K562 (cell line): ENCODE measurements around the gene ASB15. TPM values are rescaled to one million over a fixed set of nuclear protein-coding genes. Genes with fewer than 3 reads are reported as not detected.

Source experiments
- ARID2 ChIP-seq: fragments of 450-650 bp; IDR thresholded peaks from 2 replicates; pipeline ENCODE4 v1.6.1; 2017; ENCODE audit warnings: antibody characterized with exemption, mild to moderate bottlenecking
- EGR1 ChIP-seq: fragments of 450-650 bp; conservative IDR thresholded peaks from 2 replicates; pipeline ENCODE4 v1.6.1; 2017; ENCODE audit warnings: mild to moderate bottlenecking
- ELF2 ChIP-seq: fragments of 250-450 bp; sonication (Bioruptor Pico); IDR thresholded peaks from 2 replicates; pipeline ENCODE4 v1.5.0; 2021; ENCODE audit warnings: mild to moderate bottlenecking
- ETV1 ChIP-seq: fragments of 450-650 bp; conservative IDR thresholded peaks from 2 replicates; pipeline ENCODE4 v1.6.1; 2016; ENCODE audit warnings: missing genetic modification characterization, control low read depth, low read depth, missing compliant biosample characterization
- FIP1L1 ChIP-seq: fragments of 200-400 bp; formaldehyde crosslinking; IDR thresholded peaks from 2 replicates; pipeline ENCODE4 v1.6.1; 2018; ENCODE audit warnings: mild to moderate bottlenecking, low read depth, low read length; ENCODE audit not compliant: poor library complexity, severe bottlenecking
- FOSL1 ChIP-seq: fragments of 200-800 bp; sonication (Bioruptor generic); conservative IDR thresholded peaks from 2 replicates; pipeline ENCODE4 v1.6.1; 2016; ENCODE audit warnings: missing genetic modification characterization, missing compliant biosample characterization
- FOXP1 ChIP-seq: sonication (generic); formaldehyde crosslinking; IDR thresholded peaks from 2 replicates; pipeline ENCODE4 v1.8.0; 2022; ENCODE audit warnings: mild to moderate bottlenecking, missing genetic modification reagents
- HNRNPUL1 ChIP-seq: fragments of 200-400 bp; formaldehyde crosslinking; IDR thresholded peaks from 2 replicates; pipeline ENCODE4 v1.6.1; 2017; ENCODE audit warnings: low read length
- KDM2B ChIP-seq: fragments of 250-450 bp; sonication (Bioruptor Pico); IDR thresholded peaks from 2 replicates; pipeline ENCODE4 v1.8.0; 2021; ENCODE audit warnings: mild to moderate bottlenecking, moderate library complexity
- KLF13 ChIP-seq: fragments of 450-650 bp; IDR thresholded peaks from 2 replicates; pipeline ENCODE4 v1.6.1; 2016; ENCODE audit warnings: missing genetic modification characterization, low read depth, mild to moderate bottlenecking, missing compliant biosample characterization, moderate library complexity, borderline replicate concordance
- MECOM ChIP-seq: fragments of 250-450 bp; sonication (Bioruptor Pico); IDR thresholded peaks from 2 replicates; pipeline ENCODE4 v1.8.0; 2022; ENCODE audit warnings: inconsistent platforms
- MTA2 ChIP-seq: fragments of 450-650 bp; IDR thresholded peaks from 2 replicates; pipeline ENCODE4 v1.6.1; 2016; ENCODE audit warnings: low read depth
- PURB ChIP-seq: sonication (generic); formaldehyde crosslinking; IDR thresholded peaks from 2 replicates; pipeline ENCODE4 v1.9.0; 2021; ENCODE audit warnings: low read depth, mild to moderate bottlenecking, missing genetic modification reagents
- RBM15 ChIP-seq: fragments of 200-400 bp; formaldehyde crosslinking; IDR thresholded peaks from 2 replicates; pipeline ENCODE4 v1.6.1; 2018; ENCODE audit warnings: mild to moderate bottlenecking, low read length, moderate library complexity; ENCODE audit not compliant: insufficient read depth
- RCOR1 ChIP-seq, 2 experiments: IDR thresholded peaks; 2 replicates each; pipeline ENCODE4 v1.6.1; 2012; ENCODE audit warnings: low read depth in 2 of 2, low read length in 2 of 2, borderline replicate concordance in 1 of 2, improper control_type of control experiment in 1 of 2
- STAT5A ChIP-seq: IDR thresholded peaks from 2 replicates; pipeline ENCODE4 v1.6.1; 2012; ENCODE audit warnings: low read length, inconsistent platforms, borderline replicate concordance
- TCFL5 ChIP-seq: fragments of 250-450 bp; sonication (Bioruptor Pico); conservative IDR thresholded peaks from 2 replicates; pipeline ENCODE4 v1.6.1; 2021; ENCODE audit warnings: mild to moderate bottlenecking, moderate library complexity, matching md5 sums
- TSC22D4 ChIP-seq: fragments of 450-650 bp; IDR thresholded peaks from 2 replicates; pipeline ENCODE4 v1.6.1; 2016; ENCODE audit warnings: missing genetic modification characterization, missing biosample characterization, control low read depth
- U2AF2 ChIP-seq: fragments of 200-400 bp; formaldehyde crosslinking; optimal IDR thresholded peaks from 2 replicates; pipeline ENCODE3; 2017; ENCODE audit warnings: low read depth, mild to moderate bottlenecking, low read length
- YY1 ChIP-seq, 3 experiments: IDR thresholded peaks; 2 replicates each; pipeline ENCODE4 v1.6.1; 2011; ENCODE audit warnings: low read length in 2 of 3, mild to moderate bottlenecking in 2 of 3, moderate library complexity in 2 of 3, borderline replicate concordance in 1 of 3, control low read depth in 1 of 3, low read depth in 1 of 3; ENCODE audit not compliant: insufficient read depth in 3 of 3, insufficient replicate concordance in 2 of 3, control insufficient read depth in 1 of 3, insufficient read length in 1 of 3; ENCODE audit errors: extremely low read depth in 1 of 3
- ZNF140 ChIP-seq: fragments of 250-450 bp; sonication (Bioruptor Pico); IDR thresholded peaks from 2 replicates; pipeline ENCODE4 v1.8.0; 2021; ENCODE audit warnings: moderate library complexity, mild to moderate bottlenecking, inconsistent platforms
- ZSCAN32 ChIP-seq: fragments of 450-650 bp; formaldehyde crosslinking; IDR thresholded peaks from 2 replicates; pipeline ENCODE4 v1.4.0; 2020; ENCODE audit warnings: mild to moderate bottlenecking, moderate library complexity
- polyA plus RNA-seq, 8 experiments: library from polyadenylated mRNA; depleted of rRNA in 4 of 8; stranded (reverse) in 5 of 8; unstranded in 3 of 8; fragments of >200 nt; fragmentation: Nextera tagmentation in 2 of 8; fragmentation: Illumina TruSeq in 1 of 8; extraction: Ambion mirVana in 2 of 8; extraction: Trizol in 1 of 8; gene quantifications; 2 replicates each; pipeline versions ENCODE4 v1.2.1 to v1.2.3, GENCODE V29; 2011 to 2014; ENCODE audit warnings: inconsistent platforms in 1 of 8, missing spikeins in 1 of 8
- total RNA-seq, 7 experiments: library from RNA; depleted of rRNA in 6 of 7; stranded (reverse); fragments of >200 nt in 6 of 7; fragmentation: Illumina TruSeq in 2 of 7; extraction: Trizol in 2 of 7; gene quantifications; 2 replicates each; pipeline versions ENCODE4 v1.2.1 to v1.2.3, GENCODE V29; 2011 to 2021; ENCODE audit warnings: low replicate concordance in 1 of 7
- TF ChIP-seq, protein P1 (sequence below): fragments of 200-800 bp; sonication (Bioruptor generic); IDR thresholded peaks from 2 replicates; pipeline ENCODE4 v1.6.1; 2017; ENCODE audit warnings: missing genetic modification characterization, missing compliant biosample characterization
- TF ChIP-seq, protein P2 (sequence below): fragments of 250-450 bp; sonication (Bioruptor Pico); IDR thresholded peaks from 2 replicates; pipeline ENCODE4 v1.8.0; 2022; ENCODE audit warnings: moderate library complexity, mild to moderate bottlenecking, inconsistent platforms
- TF ChIP-seq, protein P3 (sequence below): fragments of 450-650 bp; IDR thresholded peaks from 2 replicates; pipeline ENCODE4 v1.6.1; 2017; ENCODE audit warnings: antibody characterized with exemption

Gene ASB15
- total and polyA plus RNA-seq, 9 of the 15 experiments (the other 6 are each of a cell fraction or from before 2014, with no cell fraction given), result 0.03 to 0.14 (median 0.04) TPM; not detected in 3

DNA sequence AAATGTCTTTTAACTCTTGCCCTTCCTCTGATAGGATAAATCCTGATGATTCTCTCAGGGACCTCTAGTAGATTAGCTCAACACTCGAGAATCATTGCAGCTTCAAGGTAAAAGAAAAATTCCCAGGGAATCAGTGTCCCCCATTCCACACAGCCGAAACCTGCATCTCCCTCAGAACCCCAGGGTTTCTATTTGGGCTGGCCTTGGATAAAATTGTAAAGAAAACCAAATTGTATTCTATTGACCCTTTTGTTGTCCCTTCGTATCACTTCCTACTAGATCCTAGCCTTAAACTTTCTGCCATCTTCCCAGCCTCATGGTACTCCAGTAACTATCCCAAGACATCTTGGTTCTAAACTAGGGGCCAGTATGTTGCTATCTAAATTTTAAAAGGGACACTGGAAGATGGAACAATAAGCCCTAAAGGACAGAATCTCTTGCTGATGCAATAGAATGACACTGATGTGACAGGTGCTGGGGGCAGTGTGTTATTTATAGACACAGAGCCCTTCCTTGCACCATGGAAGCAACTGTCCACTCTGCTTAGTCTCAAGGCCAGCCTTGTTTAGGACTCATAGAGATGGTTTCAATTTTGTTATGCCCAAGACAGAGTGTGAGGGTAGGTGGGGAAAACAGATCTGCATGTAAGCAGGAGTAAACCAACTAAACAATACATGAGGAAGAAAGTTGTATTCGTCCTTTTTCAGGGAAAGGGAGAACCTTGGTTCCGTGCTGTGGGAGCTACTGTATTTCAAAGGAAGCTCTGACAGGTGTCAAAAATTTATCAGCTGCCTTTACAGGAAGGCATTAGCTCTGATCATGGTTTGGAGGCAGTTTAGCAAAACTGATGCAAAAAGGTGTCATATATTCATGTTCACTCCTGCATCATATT, 7.6 kb downstream of the ASB15 start (continued):
- TF ChIP-seq MTA2, result no peak
- no peak for TF ChIP-seq FIP1L1
- TF ChIP-seq RBM15, result no peak
- no peak for TF ChIP-seq ARID2
- TF ChIP-seq TCFL5 (CRISPR knock-in tag), result no peak
- TF ChIP-seq ELF2 (CRISPR knock-in tag), result peak; percentile 62; the same call in 1 of the 2 replicates
- no peak for TF ChIP-seq EGR1
- TF ChIP-seq ZSCAN32 (CRISPR knock-in tag), result peak; percentile 97
- TF ChIP-seq U2AF2, result no peak
- TF ChIP-seq ZNF140 (CRISPR knock-in tag), result no peak
- TF ChIP-seq TSC22D4 (tag), result no peak
- TF ChIP-seq PURB (CRISPR knock-in tag), result no peak
- TF ChIP-seq KLF13 (tag), result no peak
- TF ChIP-seq HNRNPUL1, result no peak
- TF ChIP-seq KDM2B (CRISPR knock-in tag), result no peak
- TF ChIP-seq, protein P1, sequence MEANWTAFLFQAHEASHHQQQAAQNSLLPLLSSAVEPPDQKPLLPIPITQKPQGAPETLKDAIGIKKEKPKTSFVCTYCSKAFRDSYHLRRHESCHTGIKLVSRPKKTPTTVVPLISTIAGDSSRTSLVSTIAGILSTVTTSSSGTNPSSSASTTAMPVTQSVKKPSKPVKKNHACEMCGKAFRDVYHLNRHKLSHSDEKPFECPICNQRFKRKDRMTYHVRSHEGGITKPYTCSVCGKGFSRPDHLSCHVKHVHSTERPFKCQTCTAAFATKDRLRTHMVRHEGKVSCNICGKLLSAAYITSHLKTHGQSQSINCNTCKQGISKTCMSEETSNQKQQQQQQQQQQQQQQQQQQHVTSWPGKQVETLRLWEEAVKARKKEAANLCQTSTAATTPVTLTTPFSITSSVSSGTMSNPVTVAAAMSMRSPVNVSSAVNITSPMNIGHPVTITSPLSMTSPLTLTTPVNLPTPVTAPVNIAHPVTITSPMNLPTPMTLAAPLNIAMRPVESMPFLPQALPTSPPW (CRISPR knock-in tag), result peak; percentile 74
- TF ChIP-seq, protein P2, sequence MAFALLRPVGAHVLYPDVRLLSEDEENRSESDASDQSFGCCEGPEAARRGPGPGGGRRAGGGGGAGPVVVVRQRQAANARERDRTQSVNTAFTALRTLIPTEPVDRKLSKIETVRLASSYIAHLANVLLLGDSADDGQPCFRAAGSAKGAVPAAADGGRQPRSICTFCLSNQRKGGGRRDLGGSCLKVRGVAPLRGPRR, result no peak
- no peak for TF ChIP-seq STAT5A
- TF ChIP-seq YY1 (IDR thresholded peaks at IDR 0.05; ENCODE audit: borderline replicate concordance in 1 of 3, control insufficient read depth in 1 of 3, extremely low read depth in 1 of 3, insufficient read depth in 3 of 3, insufficient read length in 1 of 3, insufficient replicate concordance in 2 of 3, low read depth in 1 of 3, low read length in 2 of 3), result no peak
- TF ChIP-seq FOXP1 (CRISPR knock-in tag), result no peak
- peak; percentile 25; the same call in 1 of the 2 replicates for TF ChIP-seq FOSL1 (tag)
- TF ChIP-seq RCOR1 (IDR thresholded peaks at IDR 0.05; ENCODE audit: borderline replicate concordance in 1 of 2, low read depth in 2 of 2, low read length in 2 of 2), result peak in 1 of 2 experiments; percentile 88; a peak in 2 of 4 replicates
- TF ChIP-seq MECOM (CRISPR knock-in tag), result peak; percentile 95
- TF ChIP-seq, protein P3, sequence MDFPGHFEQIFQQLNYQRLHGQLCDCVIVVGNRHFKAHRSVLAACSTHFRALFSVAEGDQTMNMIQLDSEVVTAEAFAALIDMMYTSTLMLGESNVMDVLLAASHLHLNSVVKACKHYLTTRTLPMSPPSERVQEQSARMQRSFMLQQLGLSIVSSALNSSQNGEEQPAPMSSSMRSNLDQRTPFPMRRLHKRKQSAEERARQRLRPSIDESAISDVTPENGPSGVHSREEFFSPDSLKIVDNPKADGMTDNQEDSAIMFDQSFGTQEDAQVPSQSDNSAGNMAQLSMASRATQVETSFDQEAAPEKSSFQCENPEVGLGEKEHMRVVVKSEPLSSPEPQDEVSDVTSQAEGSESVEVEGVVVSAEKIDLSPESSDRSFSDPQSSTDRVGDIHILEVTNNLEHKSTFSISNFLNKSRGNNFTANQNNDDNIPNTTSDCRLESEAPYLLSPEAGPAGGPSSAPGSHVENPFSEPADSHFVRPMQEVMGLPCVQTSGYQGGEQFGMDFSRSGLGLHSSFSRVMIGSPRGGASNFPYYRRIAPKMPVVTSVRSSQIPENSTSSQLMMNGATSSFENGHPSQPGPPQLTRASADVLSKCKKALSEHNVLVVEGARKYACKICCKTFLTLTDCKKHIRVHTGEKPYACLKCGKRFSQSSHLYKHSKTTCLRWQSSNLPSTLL, result no peak
- peak; percentile 62 for TF ChIP-seq ETV1 (tag)
